Forelimb muscle (tissue), 1 donor: ENCODE data around the gene UCHL1. TPM values are rescaled to one million over a fixed set of nuclear protein-coding genes. Genes with fewer than 3 reads are reported as not detected.
"Not testable (repeated sequence)": the region's sequence is repeated elsewhere in the genome, so short reads cannot be mapped to it uniquely, and the experiment has no call there.

ENCODE experiments used
- DNase-seq: peaks from one replicate; pipeline ENCODE4 v3.0.0-alpha.2; 2013; ENCODE audit warnings: low read depth
- polyA plus RNA-seq: library from polyadenylated mRNA; unstranded; fragments of 120-200 nt; gene quantifications from one replicate; pipeline ENCODE4 v1.2.1, GENCODE V29; 2013; ENCODE audit not compliant: insufficient read length

The UCHL1 gene
- polyA plus RNA-seq, 1 donor: 17.6 TPM

GRCh38 chr4:41290479-41290878 is 33.8 kb downstream of the UCHL1 start:
- DNase-seq: no peak

- DNase-seq: no peak
These were observed 37.8 kb downstream of the UCHL1 start for GRCh38 chr4:41294445-41295062.

- DNase-seq: no peak
These were observed 40.3 kb downstream of the UCHL1 start for GRCh38 chr4:41296995-41297394.

GRCh38 chr4:41297832-41298231 is 41.1 kb downstream of the UCHL1 start:
- no peak for DNase-seq

DNA sequence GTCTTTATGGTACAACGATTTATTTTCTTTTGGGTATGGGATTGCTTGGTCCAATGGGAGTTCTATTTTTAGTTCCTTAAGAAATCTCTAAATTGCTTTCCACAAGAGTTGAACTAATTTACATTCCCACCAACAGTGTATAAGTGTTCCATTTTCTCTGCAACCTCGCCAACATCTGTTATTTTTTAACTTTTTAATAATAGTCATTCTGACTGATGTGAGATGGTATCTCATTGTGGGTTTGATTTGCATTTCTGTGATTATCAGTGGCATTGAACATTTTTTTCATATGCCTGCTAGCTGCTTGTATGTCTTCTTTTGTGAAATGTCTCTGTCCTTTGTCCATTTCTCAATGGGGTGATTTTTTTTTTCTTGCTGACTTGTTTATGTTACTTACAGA is 42.8 kb downstream of the UCHL1 start:
- DNase-seq: no peak

- no peak for DNase-seq
These were observed 44.4 kb downstream of the UCHL1 start for GRCh38 chr4:41301137-41301536.

DNA sequence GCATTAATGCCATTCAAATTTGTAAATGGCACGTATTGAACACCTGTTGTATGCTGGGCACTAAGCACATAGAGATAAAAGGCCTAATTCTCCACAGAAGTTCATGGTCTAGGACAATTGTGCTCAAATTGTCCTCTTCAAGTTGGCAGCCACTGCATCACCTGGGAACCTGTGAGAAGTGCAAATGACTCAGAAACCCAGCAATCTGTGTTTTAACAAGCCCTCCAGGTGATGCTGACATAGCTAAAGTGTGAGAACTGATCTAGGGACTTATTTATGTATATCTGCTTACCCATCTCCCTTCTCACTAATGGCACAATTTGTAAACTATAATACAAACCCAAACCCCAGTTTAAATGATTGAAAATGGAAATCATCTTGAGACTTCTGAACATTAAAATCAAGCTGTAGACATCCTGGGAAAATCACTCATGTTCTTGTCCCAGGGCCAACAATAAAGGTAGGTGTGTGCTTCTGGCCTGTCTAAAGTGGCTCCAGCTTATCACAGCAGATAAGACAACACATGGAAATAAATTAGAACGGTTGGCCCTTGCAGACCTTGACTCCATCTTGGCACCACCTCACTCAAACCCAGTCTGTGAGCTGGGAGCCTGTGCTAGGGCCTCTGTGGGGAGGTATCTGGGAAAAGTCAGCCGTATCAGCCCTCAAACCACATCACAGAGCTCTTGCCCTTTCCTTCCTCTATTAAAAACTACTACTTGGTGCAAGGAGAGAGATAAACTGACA is 46.8 kb downstream of the UCHL1 start:
- no peak for DNase-seq

GRCh38 chr4:41304221-41304620 is 47.5 kb downstream of the UCHL1 start:
- no peak for DNase-seq

- DNase-seq: no peak
These were observed 48.7 kb downstream of the UCHL1 start for GRCh38 chr4:41305476-41305875.

DNA sequence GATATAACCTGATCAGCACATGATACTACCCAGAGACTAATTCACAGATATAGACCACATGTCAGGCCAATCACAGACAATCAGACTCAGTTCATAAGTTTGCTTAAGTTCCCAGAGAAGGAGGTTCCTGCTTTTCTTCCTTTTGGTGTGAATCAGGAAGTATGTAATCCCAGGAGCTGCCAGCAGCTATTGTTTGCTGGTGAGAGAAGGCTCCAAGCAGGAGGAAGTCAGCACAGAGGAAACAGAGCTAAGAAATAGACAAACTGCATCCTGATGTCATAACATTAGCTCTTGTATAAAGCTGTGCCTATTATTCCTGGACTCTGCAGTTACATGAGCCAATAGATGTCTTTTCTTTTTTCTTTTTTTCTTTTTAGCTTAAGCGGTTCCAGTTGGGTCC is 50.9 kb downstream of the UCHL1 start:
- DNase-seq: no peak

- no peak for DNase-seq
These were observed 51.7 kb downstream of the UCHL1 start for GRCh38 chr4:41308398-41308797.

GRCh38 chr4:41315426-41315825 is 58.7 kb downstream of the UCHL1 start:
- not testable (repeated sequence) for DNase-seq

DNA sequence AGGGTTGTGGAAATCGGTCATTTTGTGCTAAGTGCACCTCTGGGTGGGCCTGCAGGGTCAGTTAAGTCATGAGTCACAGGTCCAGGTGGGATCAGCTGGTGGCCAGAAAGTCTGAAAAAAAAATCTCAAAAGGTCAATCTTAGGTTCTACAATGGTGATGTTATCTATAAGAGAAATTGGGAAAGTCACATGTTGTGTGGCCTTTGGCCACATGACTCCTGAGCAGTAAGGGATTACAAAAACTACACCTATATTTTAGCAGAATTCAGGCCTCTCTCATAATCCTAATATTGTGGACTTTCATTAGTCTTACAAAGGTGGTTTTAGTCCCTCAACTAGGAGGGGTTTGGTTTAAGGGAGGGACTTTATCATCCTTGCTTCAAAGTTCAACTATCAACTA is 59.1 kb downstream of the UCHL1 start:
- DNase-seq: no peak

Other genes starting within 250 kb of the UCHL1 start
- 33.9 TPM for gene APBB2, start 42.4 kb upstream of the UCHL1 start, polyA plus RNA-seq